Muscle of arm (tissue), 12 donors: ENCODE data around the gene SLC15A1. TPM values are rescaled to one million over a fixed set of nuclear protein-coding genes. Genes with fewer than 3 reads are reported as not detected.
A peak's percentile ranks its signal among the peaks of the same experiment; 100 is the strongest.
"Not testable (repeated sequence)": the region's sequence is repeated elsewhere in the genome, so short reads cannot be mapped to it uniquely, and the experiment has no call there.

Experiments
- DNase-seq: peaks from one replicate; pipeline ENCODE4 v3.0.0-alpha.2; 2013
- polyA plus RNA-seq, 12 donors: library from polyadenylated mRNA; unstranded; fragments of 120-200 nt; gene quantifications; one replicate each; pipeline ENCODE4 v1.2.1, GENCODE V29; 2013; ENCODE audit not compliant: insufficient read length in 12 of 12

Gene SLC15A1
- polyA plus RNA-seq, 12 donors, result 0.05 to 31.5 (median 0.16) TPM; not detected in 3

GRCh38 chr13:98781470-98781869 is 29.0 kb upstream of the SLC15A1 start:
- DNase-seq, result no peak

GRCh38 chr13:98781045-98781444 is 28.6 kb upstream of the SLC15A1 start:
- no peak for DNase-seq

GRCh38 chr13:98780451-98780850 is 28.0 kb upstream of the SLC15A1 start:
- no peak for DNase-seq

GRCh38 chr13:98779695-98780094 is 27.2 kb upstream of the SLC15A1 start:
- DNase-seq, result no peak

GRCh38 chr13:98778749-98779148 is 26.3 kb upstream of the SLC15A1 start:
- no peak for DNase-seq

- no peak for DNase-seq
These were observed 24.2 kb upstream of the SLC15A1 start for GRCh38 chr13:98776644-98777043.

GRCh38 chr13:98775844-98776598 is 23.5 kb upstream of the SLC15A1 start:
- no peak for DNase-seq

- no peak for DNase-seq
These were observed 22.9 kb upstream of the SLC15A1 start for GRCh38 chr13:98775386-98775785.

- no peak for DNase-seq
These were observed 22.3 kb upstream of the SLC15A1 start for GRCh38 chr13:98774776-98775175.

- no peak for DNase-seq
These were observed 21.4 kb upstream of the SLC15A1 start for GRCh38 chr13:98773921-98774320.

- peak; percentile 16 for DNase-seq
These were observed 20.5 kb upstream of the SLC15A1 start for GRCh38 chr13:98772794-98773452.

- DNase-seq, result no peak
These were observed 19.6 kb upstream of the SLC15A1 start for GRCh38 chr13:98771838-98772611.

- DNase-seq, result no peak
These were observed 17.3 kb upstream of the SLC15A1 start for GRCh38 chr13:98769736-98770135.

GRCh38 chr13:98768522-98768921 is 16.1 kb upstream of the SLC15A1 start:
- no peak for DNase-seq

- DNase-seq, result no peak
These were observed 14.2 kb upstream of the SLC15A1 start for GRCh38 chr13:98766697-98767096.

GRCh38 chr13:98765996-98766519 is 13.6 kb upstream of the SLC15A1 start:
- no peak for DNase-seq

- no peak for DNase-seq
These were observed 9.6 kb upstream of the SLC15A1 start for GRCh38 chr13:98761986-98762616.

GRCh38 chr13:98761126-98761985 is 8.9 kb upstream of the SLC15A1 start:
- no peak for DNase-seq

GRCh38 chr13:98755729-98756128 is 3.3 kb upstream of the SLC15A1 start:
- no peak for DNase-seq

- DNase-seq, result no peak
These were observed 2.6 kb upstream of the SLC15A1 start for GRCh38 chr13:98755116-98755515.

- DNase-seq, result not testable (repeated sequence)
These were observed 2.0 kb upstream of the SLC15A1 start for GRCh38 chr13:98754468-98754867.
